ENCODE data around the gene ASXL2.

Gene ASXL2

GRCh38 chr2:25790074-25790790 lies 88.1 kb downstream of the ASXL2 start:
- TF ChIP-seq, protein P1, sequence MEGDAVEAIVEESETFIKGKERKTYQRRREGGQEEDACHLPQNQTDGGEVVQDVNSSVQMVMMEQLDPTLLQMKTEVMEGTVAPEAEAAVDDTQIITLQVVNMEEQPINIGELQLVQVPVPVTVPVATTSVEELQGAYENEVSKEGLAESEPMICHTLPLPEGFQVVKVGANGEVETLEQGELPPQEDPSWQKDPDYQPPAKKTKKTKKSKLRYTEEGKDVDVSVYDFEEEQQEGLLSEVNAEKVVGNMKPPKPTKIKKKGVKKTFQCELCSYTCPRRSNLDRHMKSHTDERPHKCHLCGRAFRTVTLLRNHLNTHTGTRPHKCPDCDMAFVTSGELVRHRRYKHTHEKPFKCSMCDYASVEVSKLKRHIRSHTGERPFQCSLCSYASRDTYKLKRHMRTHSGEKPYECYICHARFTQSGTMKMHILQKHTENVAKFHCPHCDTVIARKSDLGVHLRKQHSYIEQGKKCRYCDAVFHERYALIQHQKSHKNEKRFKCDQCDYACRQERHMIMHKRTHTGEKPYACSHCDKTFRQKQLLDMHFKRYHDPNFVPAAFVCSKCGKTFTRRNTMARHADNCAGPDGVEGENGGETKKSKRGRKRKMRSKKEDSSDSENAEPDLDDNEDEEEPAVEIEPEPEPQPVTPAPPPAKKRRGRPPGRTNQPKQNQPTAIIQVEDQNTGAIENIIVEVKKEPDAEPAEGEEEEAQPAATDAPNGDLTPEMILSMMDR (conservative IDR thresholded peaks at IDR 0.05; ENCODE audit: low read depth, low read length) = no peak
- DNase-seq (ENCODE audit: low read depth) = no peak
- H3K4me3 ChIP-seq (ENCODE audit: low read length) = no peak overlapping the region

GRCh38 chr2:25788457-25788856 lies 89.8 kb downstream of the ASXL2 start:
- no peak overlapping the region for H3K4me3 ChIP-seq (ENCODE audit: low read length)
- TF ChIP-seq, protein P1 (conservative IDR thresholded peaks at IDR 0.05; ENCODE audit: low read depth, low read length) = no peak
- no peak for DNase-seq (ENCODE audit: low read depth)

DNA sequence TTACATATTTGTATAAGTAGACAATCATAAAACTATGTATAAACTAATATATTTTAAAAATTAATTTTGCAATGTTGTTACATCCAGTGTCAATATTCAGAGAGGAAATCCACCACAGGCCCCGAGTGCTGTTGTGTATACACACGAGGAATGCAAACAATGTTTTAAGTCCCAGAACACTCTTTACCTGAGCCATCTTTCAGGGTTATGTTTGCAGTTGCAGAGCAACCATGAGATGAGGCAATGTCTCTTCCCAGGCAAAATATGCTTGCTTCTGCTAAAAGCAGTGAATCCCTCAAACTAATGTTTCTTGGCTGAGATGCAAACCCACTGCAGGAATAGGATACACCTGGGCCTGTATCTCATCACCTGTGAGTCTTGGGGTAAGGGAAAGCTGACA lies 91.3 kb downstream of the ASXL2 start:
- TF ChIP-seq, protein P1 (conservative IDR thresholded peaks at IDR 0.05; ENCODE audit: low read depth, low read length) = no peak
- DNase-seq (ENCODE audit: low read depth) = no peak
- H3K4me3 ChIP-seq (ENCODE audit: low read length) = no peak overlapping the region

DNA sequence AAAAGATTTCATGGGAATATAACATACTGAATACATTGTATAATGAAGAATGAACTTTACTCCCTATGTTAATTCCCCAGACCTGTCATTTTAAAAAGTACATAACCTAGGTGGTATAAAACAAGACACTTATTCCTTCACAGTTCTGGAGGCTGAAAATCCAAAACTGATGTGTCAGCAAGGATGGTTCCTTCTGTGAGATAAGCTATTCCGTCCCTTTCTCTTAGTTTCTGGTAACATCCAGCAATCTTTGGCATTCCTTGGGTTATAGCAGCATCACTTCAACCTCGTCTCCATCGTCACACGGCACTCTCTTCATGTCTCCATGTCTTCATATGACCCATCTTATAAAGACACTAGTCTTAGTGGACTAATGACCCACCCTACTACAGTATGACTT lies 93.9 kb downstream of the ASXL2 start:
- TF ChIP-seq, protein P1 (conservative IDR thresholded peaks at IDR 0.05; ENCODE audit: low read depth, low read length) = no peak
- no peak for DNase-seq (ENCODE audit: low read depth)

DNA sequence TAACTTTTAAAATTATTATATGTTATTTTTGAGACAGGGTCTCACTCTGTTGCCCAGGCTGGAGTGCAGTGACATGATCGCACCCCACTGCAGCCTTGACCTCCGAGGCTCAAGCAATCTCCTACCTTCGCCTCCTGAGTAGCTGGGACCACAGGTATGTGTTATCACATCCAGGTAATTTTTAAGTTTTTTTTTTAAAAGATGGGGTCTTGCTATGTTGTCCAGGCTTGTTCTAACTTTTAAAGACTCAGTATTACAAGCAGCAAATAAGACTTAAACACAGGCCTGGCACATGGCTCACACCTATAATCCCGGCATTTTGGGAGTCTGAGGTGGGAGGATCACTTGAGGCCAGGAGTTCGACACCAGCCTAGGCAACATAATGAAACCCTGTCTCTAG lies 101.2 kb downstream of the ASXL2 start:
- no peak overlapping the region for H3K4me3 ChIP-seq (ENCODE audit: low read length)
- TF ChIP-seq, protein P1 (conservative IDR thresholded peaks at IDR 0.05; ENCODE audit: low read depth, low read length) = no peak
- DNase-seq (ENCODE audit: low read depth) = no peak

More for the DNA sequence above, 93.9 kb downstream of the ASXL2 start:
- H3K4me3 ChIP-seq (ENCODE audit: low read length) = no peak overlapping the region

DNA sequence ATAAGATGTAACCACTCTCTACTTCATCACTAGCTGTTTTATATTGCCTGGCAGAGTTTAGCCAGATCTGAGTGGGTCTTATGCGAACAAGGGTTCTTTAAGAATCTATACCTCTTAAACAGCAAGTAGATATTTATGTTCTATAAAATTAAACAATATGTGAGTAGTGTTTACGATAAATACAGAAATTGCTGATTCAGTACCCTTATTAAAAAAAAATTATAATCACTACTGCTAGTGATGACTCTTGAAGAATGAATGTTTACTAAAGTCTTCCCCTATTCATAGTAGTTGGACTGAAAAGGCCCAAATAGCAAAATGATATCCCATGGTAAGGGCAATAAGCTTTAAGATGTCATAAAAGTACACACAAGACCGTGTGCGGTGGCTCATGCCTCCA lies 106.2 kb downstream of the ASXL2 start:
- TF ChIP-seq, protein P1 (conservative IDR thresholded peaks at IDR 0.05; ENCODE audit: low read depth, low read length) = no peak
- H3K4me3 ChIP-seq (ENCODE audit: low read length) = no peak overlapping the region
- DNase-seq (ENCODE audit: low read depth) = no peak

DNA sequence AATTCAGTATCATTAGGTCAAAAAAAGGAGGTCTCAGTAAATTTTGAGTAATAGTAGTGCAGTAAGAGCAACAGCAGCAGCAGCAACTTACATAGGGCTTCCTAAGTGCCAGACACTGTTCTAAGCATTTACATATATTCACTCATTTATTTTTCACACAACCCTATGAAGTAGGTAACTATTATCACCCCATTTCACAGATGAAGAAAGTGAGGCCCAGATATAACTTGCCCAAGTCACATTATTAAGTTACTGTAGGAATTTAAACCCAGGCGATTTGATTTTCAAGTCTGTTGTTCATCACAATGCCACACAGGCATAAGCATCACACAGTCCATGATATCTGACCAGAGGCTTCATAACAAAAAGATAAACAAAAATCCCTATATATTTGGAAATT lies 114.7 kb downstream of the ASXL2 start:
- TF ChIP-seq, protein P1 (conservative IDR thresholded peaks at IDR 0.05; ENCODE audit: low read depth, low read length) = no peak
- H3K4me3 ChIP-seq (ENCODE audit: low read length) = no peak overlapping the region
- no peak for DNase-seq (ENCODE audit: low read depth)

Measured in retinal pigment epithelial cell (primary cell).